C4-2B (cell line): ENCODE results near the gene IFT80.

Experiments used
- H3K27ac ChIP-seq: fragments of 450-650 bp; 2 replicates; pipeline ENCODE4 v1.5.1; 2017
- CTCF ChIP-seq: fragments of 450-650 bp; conservative IDR thresholded peaks from 2 replicates; pipeline ENCODE4 v1.5.1; 2017; ENCODE audit warnings: mild to moderate bottlenecking
- ZFX ChIP-seq: fragments of 450-650 bp; IDR thresholded peaks from 2 replicates; pipeline ENCODE4 v1.6.1; 2017

Gene IFT80

GRCh38 chr3:160232014-160232413, 167.0 kb downstream of the IFT80 start:
- TF ChIP-seq ZFX, result no peak
- no peak for TF ChIP-seq CTCF
- H3K27ac ChIP-seq, result no peak overlapping the region

- no peak overlapping the region for H3K27ac ChIP-seq
- TF ChIP-seq ZFX, result no peak
- no peak for TF ChIP-seq CTCF
Observed at GRCh38 chr3:160227419-160227818, 171.6 kb downstream of the IFT80 start.

- TF ChIP-seq CTCF (no peak), ZFX (no peak)
- H3K27ac ChIP-seq, result peak overlapping the region; percentile 43
Observed at GRCh38 chr3:160226026-160226907, 172.8 kb downstream of the IFT80 start.

- peak within 1 kb of the TSS; percentile 43 for H3K27ac ChIP-seq
Observed at GRCh38 chr3:160225176-160226025, 173.6 kb downstream of the IFT80 start, which contains the start of gene C3orf80. C3orf80 (plus strand) TSS chr3:160225422; CDS start chr3:160225636, 214 bp downstream.

GRCh38 chr3:160224811-160225175, 174.2 kb downstream of the IFT80 start:
- H3K27ac ChIP-seq, result no peak overlapping the region; the same call in 1 of the 2 replicates
- TF ChIP-seq ZFX (no peak), CTCF (no peak)

More at GRCh38 chr3:160225176-160226025, 173.6 kb downstream of the IFT80 start, which contains the start of gene C3orf80:
- TF ChIP-seq CTCF (peak; percentile 77), ZFX (peak; percentile 41)

GRCh38 chr3:160224256-160224655, 174.8 kb downstream of the IFT80 start:
- H3K27ac ChIP-seq, result no peak overlapping the region
- TF ChIP-seq ZFX (no peak), CTCF (no peak)
